ENCODE measurements around the gene INVS.

The INVS gene

GRCh38 chr9:100227636-100228035 is 128.6 kb downstream of the INVS start:
- TF ChIP-seq CTCF (IDR thresholded peaks at IDR 0.05; ENCODE audit: borderline replicate concordance, extremely low read depth, low read length, poor library complexity, severe bottlenecking) (no peak), EZH2 (IDR thresholded peaks at IDR 0.05; ENCODE audit: borderline replicate concordance, low read depth, low read length, severe bottlenecking) (no peak)
- Histone ChIP-seq H3K9ac (ENCODE audit: low read depth, low read length) (no peak overlapping the region), H3K4me2 (ENCODE audit: insufficient read depth, low read length) (no peak overlapping the region), H2AFZ (ENCODE audit: low read depth, low read length) (no peak overlapping the region), H3K36me3 (ENCODE audit: insufficient read depth, low read length) (peaks cover 14% of the 10 kb centered on the region; the same call in 1 of the 2 replicates), H3K27ac (ENCODE audit: low read length) (no peak overlapping the region), H3K4me3 (ENCODE audit: low read depth in 1 of 2, low read length in 2 of 2) (no peak overlapping the region), H3K4me1 (ENCODE audit: insufficient read depth, low read length) (no peaks in the 10 kb centered on the region), H4K20me1 (ENCODE audit: insufficient read depth, low read length) (no peaks in the 10 kb centered on the region), H3K27me3 (ENCODE audit: insufficient read depth, low read length, poor library complexity) (no peaks in the 10 kb centered on the region), H3K9me3 (ENCODE audit: insufficient read depth, low read length, severe bottlenecking) (no peaks in the 10 kb centered on the region), H3K79me2 (ENCODE audit: insufficient read depth, low read length) (no peaks in the 10 kb centered on the region)
- no peak for DNase-seq
- no peak for ATAC-seq (ENCODE audit: insufficient read depth, low read depth)

DNA sequence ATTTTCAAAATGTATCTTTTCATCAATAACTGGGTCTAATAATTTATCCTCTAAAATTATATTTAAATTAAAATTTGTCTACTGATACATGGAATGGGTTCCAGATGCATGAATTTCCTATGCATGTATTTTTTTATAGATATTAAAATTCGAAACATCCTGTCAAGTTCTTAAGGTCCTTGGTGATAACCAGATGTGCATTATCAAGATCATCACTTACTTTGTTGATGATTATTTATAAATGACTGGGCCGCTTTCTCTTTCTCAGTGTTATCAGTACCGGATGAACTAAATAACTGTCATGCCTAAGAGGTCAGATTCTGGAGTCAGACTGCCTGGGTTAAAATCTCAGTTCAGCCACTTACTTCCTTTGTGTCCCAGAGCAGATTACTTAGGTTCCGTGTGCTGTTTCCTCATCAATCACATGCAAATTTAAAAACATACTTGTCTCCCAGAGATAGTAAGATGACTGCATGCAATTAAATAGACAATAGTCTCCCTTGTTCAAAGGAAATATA is 129.4 kb downstream of the INVS start:
- ATAC-seq (ENCODE audit: insufficient read depth, low read depth) (no peak), DNase-seq (no peak)
- no peaks in the 10 kb centered on the region for H3K9me3 ChIP-seq (ENCODE audit: insufficient read depth, low read length, severe bottlenecking)
- TF ChIP-seq EZH2 (IDR thresholded peaks at IDR 0.05; ENCODE audit: borderline replicate concordance, low read depth, low read length, severe bottlenecking) = no peak
- TF ChIP-seq CTCF (IDR thresholded peaks at IDR 0.05; ENCODE audit: borderline replicate concordance, extremely low read depth, low read length, poor library complexity, severe bottlenecking) = no peak
- H4K20me1 ChIP-seq (ENCODE audit: insufficient read depth, low read length) = no peaks in the 10 kb centered on the region
- no peak overlapping the region for H3K9ac ChIP-seq (ENCODE audit: low read depth, low read length)
- H3K27ac ChIP-seq (ENCODE audit: low read length) = no peak overlapping the region
- no peak overlapping the region for H3K4me2 ChIP-seq (ENCODE audit: insufficient read depth, low read length)
- no peaks in the 10 kb centered on the region for H3K79me2 ChIP-seq (ENCODE audit: insufficient read depth, low read length)
- H3K36me3 ChIP-seq (ENCODE audit: insufficient read depth, low read length) = peaks cover 14% of the 10 kb centered on the region; the same call in 1 of the 2 replicates
- H3K4me3 ChIP-seq (ENCODE audit: low read depth in 1 of 2, low read length in 2 of 2) = no peak overlapping the region
- no peaks in the 10 kb centered on the region for H3K4me1 ChIP-seq (ENCODE audit: insufficient read depth, low read length)
- no peaks in the 10 kb centered on the region for H3K27me3 ChIP-seq (ENCODE audit: insufficient read depth, low read length, poor library complexity)
- H2AFZ ChIP-seq (ENCODE audit: low read depth, low read length) = no peak overlapping the region

GRCh38 chr9:100229136-100229535 is 130.1 kb downstream of the INVS start:
- Histone ChIP-seq H3K9ac (ENCODE audit: low read depth, low read length) (no peak overlapping the region), H3K4me2 (ENCODE audit: insufficient read depth, low read length) (no peak overlapping the region), H2AFZ (ENCODE audit: low read depth, low read length) (no peak overlapping the region), H3K27me3 (ENCODE audit: insufficient read depth, low read length, poor library complexity) (no peaks in the 10 kb centered on the region), H3K36me3 (ENCODE audit: insufficient read depth, low read length) (peaks cover 14% of the 10 kb centered on the region; the same call in 1 of the 2 replicates), H3K4me3 (ENCODE audit: low read depth in 1 of 2, low read length in 2 of 2) (no peak overlapping the region), H3K4me1 (ENCODE audit: insufficient read depth, low read length) (no peaks in the 10 kb centered on the region), H3K79me2 (ENCODE audit: insufficient read depth, low read length) (no peaks in the 10 kb centered on the region), H3K27ac (ENCODE audit: low read length) (no peak overlapping the region), H3K9me3 (ENCODE audit: insufficient read depth, low read length, severe bottlenecking) (no peaks in the 10 kb centered on the region), H4K20me1 (ENCODE audit: insufficient read depth, low read length) (no peaks in the 10 kb centered on the region)
- TF ChIP-seq CTCF (IDR thresholded peaks at IDR 0.05; ENCODE audit: borderline replicate concordance, extremely low read depth, low read length, poor library complexity, severe bottlenecking) = no peak
- TF ChIP-seq EZH2 (IDR thresholded peaks at IDR 0.05; ENCODE audit: borderline replicate concordance, low read depth, low read length, severe bottlenecking) = no peak
- ATAC-seq (ENCODE audit: insufficient read depth, low read depth) = no peak
- no peak for DNase-seq
